GM23338 (cell line): ENCODE measurements around the gene SMARCC1. TPM values are rescaled to one million over a fixed set of nuclear protein-coding genes. Genes with fewer than 3 reads are reported as not detected.

ENCODE experiments used
- ETS1 ChIP-seq: IDR thresholded peaks from 2 replicates; pipeline ENCODE4 v1.6.1; 2016; ENCODE audit warnings: antibody characterized with exemption
- JUNB ChIP-seq: IDR thresholded peaks from one replicate; pipeline ENCODE4 v1.6.1; 2016; ENCODE audit warnings: antibody characterized with exemption; ENCODE audit not compliant: unreplicated experiment
- STAT1 ChIP-seq: IDR thresholded peaks from one replicate; pipeline ENCODE4 v1.6.1; 2016; ENCODE audit warnings: antibody characterized with exemption; ENCODE audit not compliant: unreplicated experiment
- ZNF114 ChIP-seq: fragments of 250-450 bp; sonication (Bioruptor Pico); IDR thresholded peaks from 2 replicates; pipeline ENCODE4 v1.5.0; 2020; ENCODE audit warnings: mild to moderate bottlenecking, moderate library complexity
- ZNF331 ChIP-seq: fragments of 250-450 bp; sonication (Bioruptor Pico); IDR thresholded peaks from 2 replicates; pipeline ENCODE4 v1.5.0; 2020; ENCODE audit warnings: low read depth, mild to moderate bottlenecking, moderate library complexity
- ZNF462 ChIP-seq: fragments of 250-450 bp; sonication (Bioruptor Pico); IDR thresholded peaks from 2 replicates; pipeline ENCODE4 v1.5.0; 2020; ENCODE audit warnings: mild to moderate bottlenecking, moderate library complexity
- polyA plus RNA-seq: library from polyadenylated mRNA; unstranded; fragments of >200 nt; fragmentation: Nextera tagmentation; extraction: Ambion mirVana; gene quantifications from 2 replicates; pipeline ENCODE4 v1.2.1, GENCODE V29; 2016
- total RNA-seq: library from RNA; depleted of rRNA; stranded (reverse); fragments of >200 nt; shearing (Covaris generic); gene quantifications from 2 replicates; pipeline ENCODE4 v1.2.3, GENCODE V29; 2014
- TF ChIP-seq, protein P1 (sequence below), 2 experiments: fragments of 200-600 bp in 1 of 2; sonication (generic) in 1 of 2; conservative IDR thresholded peaks; 2 replicates each; pipeline versions ENCODE4 v1.5.1 to v1.6.1; 2016 to 2017; ENCODE audit warnings: antibody characterized with exemption in 2 of 2, low read depth in 2 of 2, mild to moderate bottlenecking in 2 of 2, moderate library complexity in 1 of 2

SMARCC1 gene
- total and polyA plus RNA-seq, 2 experiments from 2014 or later: 105 to 171 TPM

DNA sequence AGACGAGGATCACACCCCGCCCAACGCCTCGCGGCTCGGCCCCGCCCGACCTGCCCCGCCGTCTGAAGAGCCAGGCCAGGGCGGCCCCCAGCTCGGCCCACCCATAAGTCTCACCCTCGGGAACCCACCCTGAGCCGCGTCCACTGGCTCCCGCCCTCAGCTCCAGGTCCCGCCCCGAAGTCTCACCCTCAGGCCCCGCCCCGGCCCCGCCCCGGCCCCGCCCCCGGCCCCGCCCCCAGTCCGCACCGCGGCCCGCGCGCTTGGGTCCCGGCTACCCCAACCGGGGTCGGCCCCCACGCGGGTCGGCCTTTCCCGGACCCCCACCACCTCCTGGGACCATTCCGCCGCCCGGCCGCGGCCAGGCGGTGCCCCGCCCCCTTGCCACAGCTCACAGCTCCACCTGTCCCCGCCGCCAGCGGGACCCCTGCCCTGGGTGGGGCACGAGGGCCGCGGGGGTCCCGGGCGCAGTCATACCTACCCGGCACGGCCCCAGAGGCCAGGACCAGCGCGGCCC is 203.5 kb downstream of the SMARCC1 start (continued):
- TF ChIP-seq ZNF462 (CRISPR knock-in tag) (no peak), STAT1 (no peak), JUNB (no peak), ZNF114 (no peak), ZNF331 (no peak), ETS1 (no peak)
- TF ChIP-seq, protein P1, sequence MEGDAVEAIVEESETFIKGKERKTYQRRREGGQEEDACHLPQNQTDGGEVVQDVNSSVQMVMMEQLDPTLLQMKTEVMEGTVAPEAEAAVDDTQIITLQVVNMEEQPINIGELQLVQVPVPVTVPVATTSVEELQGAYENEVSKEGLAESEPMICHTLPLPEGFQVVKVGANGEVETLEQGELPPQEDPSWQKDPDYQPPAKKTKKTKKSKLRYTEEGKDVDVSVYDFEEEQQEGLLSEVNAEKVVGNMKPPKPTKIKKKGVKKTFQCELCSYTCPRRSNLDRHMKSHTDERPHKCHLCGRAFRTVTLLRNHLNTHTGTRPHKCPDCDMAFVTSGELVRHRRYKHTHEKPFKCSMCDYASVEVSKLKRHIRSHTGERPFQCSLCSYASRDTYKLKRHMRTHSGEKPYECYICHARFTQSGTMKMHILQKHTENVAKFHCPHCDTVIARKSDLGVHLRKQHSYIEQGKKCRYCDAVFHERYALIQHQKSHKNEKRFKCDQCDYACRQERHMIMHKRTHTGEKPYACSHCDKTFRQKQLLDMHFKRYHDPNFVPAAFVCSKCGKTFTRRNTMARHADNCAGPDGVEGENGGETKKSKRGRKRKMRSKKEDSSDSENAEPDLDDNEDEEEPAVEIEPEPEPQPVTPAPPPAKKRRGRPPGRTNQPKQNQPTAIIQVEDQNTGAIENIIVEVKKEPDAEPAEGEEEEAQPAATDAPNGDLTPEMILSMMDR (conservative IDR thresholded peaks at IDR 0.05; ENCODE audit: low read depth in 2 of 2): no peak
